Neuronal stem cell (in vitro differentiated cells): Measurements from ENCODE around the gene RAB40C.
"Not testable (repeated sequence)": the region's sequence is repeated elsewhere in the genome, so short reads cannot be mapped to it uniquely, and the experiment has no call there.

ENCODE experiments used
- DNase-seq: peaks from one replicate; pipeline ENCODE4 v3.0.0-alpha.2; 2013; ENCODE audit warnings: low spot score
- H2AFZ ChIP-seq: one replicate; pipeline ENCODE4 v1.6.1; 2013; ENCODE audit warnings: mild to moderate bottlenecking, low read length, inconsistent platforms
- H2AK5ac ChIP-seq: 2 replicates; pipeline ENCODE4 v1.6.1; 2013; ENCODE audit warnings: low read depth, mild to moderate bottlenecking, inconsistent platforms, low read length, moderate library complexity, mixed read lengths
- H2BK120ac ChIP-seq: 2 replicates; pipeline ENCODE4 v1.6.1; 2013; ENCODE audit warnings: low read depth, mild to moderate bottlenecking, inconsistent platforms, low read length, moderate library complexity, mixed read lengths
- H2BK12ac ChIP-seq: one replicate; pipeline ENCODE4 v1.6.1; 2013; ENCODE audit warnings: low read length, inconsistent platforms
- H2BK15ac ChIP-seq: 2 replicates; pipeline ENCODE4 v1.6.1; 2013; ENCODE audit warnings: mild to moderate bottlenecking, low read length, inconsistent platforms, mixed read lengths
- H2BK5ac ChIP-seq: one replicate; pipeline ENCODE4 v1.6.1; 2013; ENCODE audit warnings: inconsistent platforms, mild to moderate bottlenecking, low read length, moderate library complexity
- H3K14ac ChIP-seq: one replicate; pipeline ENCODE4 v1.6.1; 2013; ENCODE audit warnings: low read length, inconsistent platforms
- H3K18ac ChIP-seq: 2 replicates; pipeline ENCODE4 v1.6.1; 2013; ENCODE audit warnings: low read length, inconsistent platforms
- H3K23ac ChIP-seq: 2 replicates; pipeline ENCODE4 v1.6.1; 2013; ENCODE audit warnings: low read depth, mild to moderate bottlenecking, mixed read lengths, low read length, inconsistent platforms; ENCODE audit not compliant: poor library complexity
- H3K27ac ChIP-seq: replicated peaks from 3 replicates; pipeline ENCODE4 v1.5.1; 2013; ENCODE audit warnings: low read length, inconsistent platforms
- H3K27me3 ChIP-seq, 3 experiments: 2 replicates each; pipeline ENCODE4 v1.6.1; 2013; ENCODE audit warnings: low read length in 3 of 3, mild to moderate bottlenecking in 2 of 3, inconsistent platforms in 1 of 3, low read depth in 1 of 3, mixed read lengths in 1 of 3, moderate library complexity in 1 of 3; ENCODE audit not compliant: control insufficient read depth in 3 of 3, insufficient read depth in 3 of 3
- H3K36me3 ChIP-seq, 2 donors: replicated peaks in 1 of 2; 2 replicates each; pipeline ENCODE4 v1.6.1; 2013; ENCODE audit warnings: low read length in 2 of 2; ENCODE audit not compliant: control insufficient read depth in 2 of 2, insufficient read depth in 2 of 2
- H3K4ac ChIP-seq: 2 replicates; pipeline ENCODE4 v1.6.1; 2013; ENCODE audit warnings: inconsistent platforms, mild to moderate bottlenecking, low read length, moderate library complexity
- H3K4me1 ChIP-seq, 2 donors: 1 replicate in 1 of 2; 2 replicates in 1 of 2; pipeline ENCODE4 v1.6.1; 2013; ENCODE audit warnings: low read length in 2 of 2, low read depth in 1 of 2; ENCODE audit not compliant: control insufficient read depth in 2 of 2, insufficient read depth in 1 of 2
- H3K4me2 ChIP-seq: one replicate; pipeline ENCODE4 v1.6.1; 2013; ENCODE audit warnings: mild to moderate bottlenecking, low read length, inconsistent platforms; ENCODE audit not compliant: insufficient read depth, poor library complexity, severe bottlenecking
- H3K4me3 ChIP-seq, 2 donors: 2 replicates each; pipeline ENCODE4 v1.5.1; 2013; ENCODE audit warnings: low read length in 2 of 2, mild to moderate bottlenecking in 2 of 2, inconsistent platforms in 1 of 2, moderate library complexity in 1 of 2
- H3K79me1 ChIP-seq: one replicate; pipeline ENCODE4 v1.6.1; 2013; ENCODE audit warnings: low read depth, mild to moderate bottlenecking, inconsistent platforms, low read length, moderate library complexity
- H3K9ac ChIP-seq: one replicate; pipeline ENCODE4 v1.6.1; 2013; ENCODE audit warnings: mild to moderate bottlenecking, low read depth, low read length, inconsistent platforms; ENCODE audit not compliant: poor library complexity
- H3K9me3 ChIP-seq, 2 donors: replicated peaks in 1 of 2; 2 replicates each; pipeline versions ENCODE3 to v1.6.1; 2013; ENCODE audit warnings: low read length in 2 of 2, mild to moderate bottlenecking in 2 of 2, inconsistent platforms in 1 of 2, low read depth in 1 of 2, mixed read lengths in 1 of 2, moderate library complexity in 1 of 2; ENCODE audit not compliant: control insufficient read depth in 2 of 2, insufficient read depth in 1 of 2
- H4K8ac ChIP-seq: one replicate; pipeline ENCODE4 v1.6.1; 2013; ENCODE audit warnings: low read depth, mild to moderate bottlenecking, inconsistent platforms, low read length, moderate library complexity
- H4K91ac ChIP-seq: one replicate; pipeline ENCODE4 v1.6.1; 2013; ENCODE audit warnings: low read length, low read depth, mild to moderate bottlenecking, inconsistent platforms; ENCODE audit not compliant: poor library complexity
- WGBS, 2 donors: extraction: QIAGEN DNeasy Blood & Tissue Kit; methylation state at CpG; one replicate each; pipeline ENCODE4 v1.1.7; 2013; ENCODE audit warnings: missing lambda C conversion rate in 2 of 2, mixed read lengths in 1 of 2; ENCODE audit not compliant: insufficient read length in 2 of 2, insufficient replicate concordance in 1 of 2; ENCODE audit errors: extremely low coverage in 2 of 2; 5-methylcytosine and 5-hydroxymethylcytosine counted together

RAB40C gene

GRCh38 chr16:595094-595528 is 5.2 kb downstream of the RAB40C start:
- H2BK5ac ChIP-seq = no peak overlapping the region
- no peak overlapping the region for H3K4me3 ChIP-seq
- no peak overlapping the region for H3K4me2 ChIP-seq
- no peak overlapping the region for H3K18ac ChIP-seq
- no peak overlapping the region for H3K9ac ChIP-seq
- WGBS, 2 donors = no CpG with 5 or more reads among the region's 18 CpGs
- H2BK12ac ChIP-seq = no peak overlapping the region
- no peak overlapping the region for H2AK5ac ChIP-seq
- peaks cover 3 to 4% of the 10 kb centered on the region in 2 donors for H3K9me3 ChIP-seq
- no peak overlapping the region for H2AFZ ChIP-seq
- peaks cover 0 to 2% (median 0%) of the 10 kb centered on the region in 3 experiments for H3K27me3 ChIP-seq
- H2BK15ac ChIP-seq = no peak overlapping the region
- no peak overlapping the region for H3K14ac ChIP-seq
- no peak overlapping the region for H4K8ac ChIP-seq
- DNase-seq = no peak
- peaks cover 6 to 9% of the 10 kb centered on the region in 2 donors for H3K4me1 ChIP-seq
- H3K27ac ChIP-seq = no peak overlapping the region
- peaks cover 7 to 58% of the 10 kb centered on the region in 2 donors for H3K36me3 ChIP-seq
- H2BK120ac ChIP-seq = no peak overlapping the region
- peaks cover 31% of the 10 kb centered on the region for H3K79me1 ChIP-seq
- no peak overlapping the region for H3K4ac ChIP-seq
- H4K91ac ChIP-seq = no peak overlapping the region
- no peak overlapping the region for H3K23ac ChIP-seq

- Histone ChIP-seq H2AK5ac (no peak overlapping the region), H3K27me3 (peaks cover 0 to under 1% (median 0%) of the 10 kb centered on the region in 3 experiments), H4K91ac (no peak overlapping the region), H3K14ac (no peak overlapping the region), H3K4me1 (peaks cover 0 to 2% of the 10 kb centered on the region in 2 donors), H2BK120ac (no peak overlapping the region), H2AFZ (no peak overlapping the region), H3K18ac (no peak overlapping the region), H3K4me3 (no peak overlapping the region), H3K36me3 (peaks cover 7 to 59% of the 10 kb centered on the region in 2 donors), H4K8ac (no peak overlapping the region), H3K27ac (no peak overlapping the region), H3K4ac (no peak overlapping the region), H2BK5ac (no peak overlapping the region), H3K23ac (no peak overlapping the region), H3K9me3 (peaks cover 3 to 4% of the 10 kb centered on the region in 2 donors), H3K79me1 (peaks cover 22% of the 10 kb centered on the region), H2BK12ac (no peak overlapping the region), H2BK15ac (no peak overlapping the region), H3K4me2 (no peak overlapping the region), H3K9ac (no peak overlapping the region)
- DNase-seq = no peak
- no CpG with 5 or more reads among the region's 34 CpGs for WGBS, 2 donors
These were observed 6.3 kb downstream of the RAB40C start for GRCh38 chr16:595942-596735.

- H3K4me1 ChIP-seq = no peaks in the 10 kb centered on the region
- no peak overlapping the region for H3K18ac ChIP-seq
- peaks cover 7 to 64% of the 10 kb centered on the region in 2 donors for H3K36me3 ChIP-seq
- no peak overlapping the region for H3K4ac ChIP-seq
- no peaks in the 10 kb centered on the region for H3K27me3 ChIP-seq
- no peak overlapping the region for H2BK15ac ChIP-seq
- no peak overlapping the region for H3K27ac ChIP-seq
- no peak overlapping the region for H2AK5ac ChIP-seq
- no peak overlapping the region for H3K4me3 ChIP-seq
- no peak overlapping the region for H2AFZ ChIP-seq
- WGBS, 2 donors = no CpG with 5 or more reads among the region's 12 CpGs
- H3K4me2 ChIP-seq = no peak overlapping the region
- H3K9ac ChIP-seq = no peak overlapping the region
- H3K79me1 ChIP-seq = peaks cover 22% of the 10 kb centered on the region
- no peak overlapping the region for H2BK120ac ChIP-seq
- H3K9me3 ChIP-seq = peaks cover 3 to 4% of the 10 kb centered on the region in 2 donors
- H4K8ac ChIP-seq = no peak overlapping the region
- H4K91ac ChIP-seq = no peak overlapping the region
- no peak overlapping the region for H2BK12ac ChIP-seq
- no peak overlapping the region for H3K14ac ChIP-seq
- H3K23ac ChIP-seq = no peak overlapping the region
- no peak for DNase-seq
- H2BK5ac ChIP-seq = no peak overlapping the region
These were observed 6.8 kb downstream of the RAB40C start for GRCh38 chr16:596736-597060.

GRCh38 chr16:597655-598054 is 7.8 kb downstream of the RAB40C start:
- Histone ChIP-seq H3K36me3 (peaks cover 7 to 60% of the 10 kb centered on the region in 2 donors), H3K79me1 (peaks cover 14% of the 10 kb centered on the region)
- not testable (repeated sequence) for H3K4me1 ChIP-seq, H2AK5ac ChIP-seq, H3K14ac ChIP-seq, DNase-seq, H3K23ac ChIP-seq, H3K4ac ChIP-seq, H3K27me3 ChIP-seq, H3K4me3 ChIP-seq, H2BK5ac ChIP-seq, H3K18ac ChIP-seq, H2BK12ac ChIP-seq, H3K27ac ChIP-seq, H4K91ac ChIP-seq, H2BK15ac ChIP-seq, H2AFZ ChIP-seq, H3K9ac ChIP-seq, H3K4me2 ChIP-seq, H3K9me3 ChIP-seq, H2BK120ac ChIP-seq, H4K8ac ChIP-seq
- WGBS, 2 donors = no CpG with 5 or more reads among the region's 7 CpGs
